Caco-2 (cell line): ENCODE data around the gene OR2T10. TPM values are rescaled to one million over a fixed set of nuclear protein-coding genes. Genes with fewer than 3 reads are reported as not detected.
"Not testable (repeated sequence)": the region's sequence is repeated elsewhere in the genome, so short reads cannot be mapped to it uniquely, and the experiment has no call there.

ENCODE experiments used
- BruUV-seq: library from RNA; stranded (reverse); fragments of 400-500 nt; replicated peaks from 2 replicates; lab custom pipeline; 2021; lab: Mats Ljungman, UMichigan
- CTCF ChIA-PET: fragments of 300-600 bp; sonication (Branson Sonifier 250); formaldehyde crosslinking; loops from one replicate; lab custom pipeline; 2022; ENCODE audit warnings: antibody characterized with exemption; lab: Charles Lee
- POLR2A ChIA-PET: fragments of 300-600 bp; sonication (Branson Sonifier 250); formaldehyde crosslinking; loops from one replicate; lab custom pipeline; 2022; ENCODE audit warnings: antibody characterized with exemption; lab: Charles Lee
- DNase-seq, 2 experiments: peaks; one replicate each; pipeline versions ENCODE4 v3.0.0 to v3.0.0-alpha.2; 2020 to 2022
- H3K27me3 ChIP-seq: replicated peaks from 2 replicates; pipeline ENCODE4 v1.6.0; 2011; ENCODE audit warnings: low read length; ENCODE audit not compliant: control insufficient read depth, insufficient read depth
- H3K36me3 ChIP-seq: 2 replicates; pipeline ENCODE4 v1.5.1; 2011; ENCODE audit warnings: low read length; ENCODE audit not compliant: control insufficient read depth, insufficient read depth
- H3K4me1 ChIP-seq: fragments of 250-450 bp; sonication (Bioruptor Pico); 2 replicates; pipeline ENCODE4 v1.5.1; 2020; ENCODE audit warnings: mild to moderate bottlenecking
- H3K4me3 ChIP-seq: 2 replicates; pipeline ENCODE4 v1.5.1; 2011; ENCODE audit warnings: low read depth, mild to moderate bottlenecking, control low read depth, low read length
- H3K9me3 ChIP-seq: fragments of 250-450 bp; sonication (Bioruptor Pico); 2 replicates; pipeline ENCODE4 v1.5.1; 2020; ENCODE audit warnings: mild to moderate bottlenecking, moderate library complexity
- H3K27ac Mint-ChIP-seq: one replicate; pipeline ENCODE4 v1.8.0; 2022; ENCODE audit warnings: mixed read lengths; ENCODE audit not compliant: unreplicated experiment
- H3K27me3 Mint-ChIP-seq: one replicate; pipeline ENCODE4 v1.8.0; 2022; ENCODE audit warnings: mixed read lengths; ENCODE audit not compliant: insufficient read depth, unreplicated experiment
- H3K36me3 Mint-ChIP-seq: one replicate; pipeline ENCODE4 v1.8.0; 2022; ENCODE audit warnings: mild to moderate bottlenecking, mixed read lengths; ENCODE audit not compliant: insufficient read depth, unreplicated experiment
- H3K4me1 Mint-ChIP-seq: one replicate; pipeline ENCODE4 v1.8.0; 2022; ENCODE audit warnings: low read depth, mixed read lengths; ENCODE audit not compliant: unreplicated experiment
- H3K4me3 Mint-ChIP-seq: one replicate; pipeline ENCODE4 v1.8.0; 2022; ENCODE audit warnings: mild to moderate bottlenecking, moderate library complexity, mixed read lengths; ENCODE audit not compliant: unreplicated experiment
- H3K9me3 Mint-ChIP-seq: one replicate; pipeline ENCODE4 v1.8.0; 2022; ENCODE audit warnings: mixed read lengths; ENCODE audit not compliant: unreplicated experiment
- CTCF ChIP-seq, 2 experiments: fragments of 200-600 bp in 1 of 2; IDR thresholded peaks; 1 replicate in 1 of 2; 2 replicates in 1 of 2; pipeline versions ENCODE4 v1.5.1 to v1.8.0; 2011 to 2022; ENCODE audit warnings: antibody characterized with exemption in 1 of 2, control low read depth in 1 of 2, inconsistent platforms in 1 of 2, low read depth in 1 of 2, low read length in 1 of 2, mild to moderate bottlenecking in 1 of 2, moderate library complexity in 1 of 2; ENCODE audit not compliant: insufficient read depth in 1 of 2, severe bottlenecking in 1 of 2, unreplicated experiment in 1 of 2
- intact Hi-C: fragments of 100-400 bp; cut with micrococcal nuclease; formaldehyde crosslinking; loops from one replicate; pipeline ENCODE4 v1.10.0; 2022; ENCODE audit not compliant: unreplicated experiment
- total RNA-seq: library from RNA; stranded (reverse); gene quantifications from 2 replicates; pipeline ENCODE4 v1.2.3, GENCODE V29; 2022

The OR2T10 gene
- total RNA-seq, 1 experiment from 2014 or later, result not detected

GRCh38 chr1:248589334-248589733 lies 8.2 kb downstream of the OR2T10 start:
- H3K9me3 Mint-ChIP-seq, result no peaks in the 10 kb centered on the region

GRCh38 chr1:248585266-248585665 lies 12.2 kb downstream of the OR2T10 start:
- Histone ChIP-seq H3K4me3 (no peak overlapping the region), H3K36me3 (no peaks in the 10 kb centered on the region), H3K9me3 (no peaks in the 10 kb centered on the region), H3K27me3 (no peaks in the 10 kb centered on the region), H3K4me1 (no peaks in the 10 kb centered on the region)
- no peak for TF ChIP-seq CTCF (IDR thresholded peaks at IDR 0.05; ENCODE audit: insufficient read depth in 1 of 2, low read depth in 1 of 2, low read length in 1 of 2, severe bottlenecking in 1 of 2, unreplicated experiment in 1 of 2)
- ChIA-PET POLR2A (no interaction called here), CTCF (no interaction called here)
- no peak for DNase-seq
- H3K4me1 Mint-ChIP-seq, result no peaks in the 10 kb centered on the region
- intact Hi-C loops, result no loop called here
- H3K4me3 Mint-ChIP-seq, result no peak overlapping the region
- no peaks in the 10 kb centered on the region for H3K9me3 Mint-ChIP-seq
- no peaks in the 10 kb centered on the region for H3K36me3 Mint-ChIP-seq
- BruUV-seq, result no TSS peak
- H3K27me3 Mint-ChIP-seq, result peaks cover 2% of the 10 kb centered on the region
- H3K27ac Mint-ChIP-seq, result no peak overlapping the region

More at GRCh38 chr1:248589334-248589733, 8.2 kb downstream of the OR2T10 start:
- Histone ChIP-seq H3K4me1 (no peaks in the 10 kb centered on the region), H3K9me3 (no peaks in the 10 kb centered on the region), H3K4me3 (no peak overlapping the region), H3K27me3 (no peaks in the 10 kb centered on the region), H3K36me3 (no peaks in the 10 kb centered on the region)
- Mint-ChIP-seq H3K27ac (no peak overlapping the region), H3K36me3 (no peaks in the 10 kb centered on the region), H3K4me3 (no peak overlapping the region), H3K27me3 (peaks cover 2% of the 10 kb centered on the region), H3K4me1 (no peaks in the 10 kb centered on the region)
- POLR2A ChIA-PET, result no interaction called here
- no peak for DNase-seq
- CTCF ChIA-PET, result no interaction called here
- no peak for TF ChIP-seq CTCF (IDR thresholded peaks at IDR 0.05; ENCODE audit: insufficient read depth in 1 of 2, low read depth in 1 of 2, low read length in 1 of 2, severe bottlenecking in 1 of 2, unreplicated experiment in 1 of 2)
- BruUV-seq, result no TSS peak
- intact Hi-C loops, result no loop called here

DNA sequence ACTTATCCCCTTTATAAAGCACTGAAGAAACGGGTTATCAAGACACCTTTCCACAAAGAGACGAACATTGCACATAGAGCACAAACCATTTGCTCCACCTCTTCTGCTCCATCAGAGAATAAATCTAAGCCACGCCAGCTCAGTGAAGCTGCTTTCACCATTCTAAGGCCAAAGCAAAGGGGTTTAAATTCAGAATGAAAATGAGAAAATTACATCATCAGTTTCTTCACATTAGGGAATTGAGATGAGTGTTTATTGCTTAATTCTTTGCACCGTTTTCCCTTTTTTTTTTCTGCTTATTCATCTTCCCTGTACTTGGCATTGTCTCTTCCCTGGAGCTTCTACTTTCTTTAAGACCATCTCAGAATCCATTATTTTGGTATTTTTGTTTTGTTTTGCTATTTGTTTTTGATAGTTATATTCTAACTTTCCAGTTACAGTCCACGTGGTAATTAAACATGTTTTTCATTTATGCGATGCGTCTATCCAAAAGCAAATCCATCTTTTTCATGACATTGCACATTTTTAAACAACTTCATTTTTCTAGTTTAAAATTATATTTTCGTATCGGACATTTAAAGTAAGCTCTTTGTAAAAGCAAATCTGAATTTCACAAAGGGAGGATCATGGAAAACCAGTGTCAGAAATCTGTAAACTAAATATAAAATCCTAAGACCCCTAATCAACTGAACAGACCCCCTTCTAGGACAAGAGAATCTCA lies 21.1 kb downstream of the OR2T10 start:
- no peaks in the 10 kb centered on the region for H3K4me1 Mint-ChIP-seq
- H3K36me3 Mint-ChIP-seq, result no peaks in the 10 kb centered on the region
- H3K27me3 ChIP-seq, result no peaks in the 10 kb centered on the region
- ChIA-PET POLR2A (no interaction called here), CTCF (no interaction called here)
- H3K36me3 ChIP-seq, result no peaks in the 10 kb centered on the region
- no peaks in the 10 kb centered on the region for H3K9me3 ChIP-seq
- no peak overlapping the region for H3K4me3 ChIP-seq
- no peak overlapping the region for H3K27ac Mint-ChIP-seq
- no peak for TF ChIP-seq CTCF (IDR thresholded peaks at IDR 0.05; ENCODE audit: insufficient read depth in 1 of 2, low read depth in 1 of 2, low read length in 1 of 2, severe bottlenecking in 1 of 2, unreplicated experiment in 1 of 2)
- BruUV-seq, result no TSS peak
- intact Hi-C loops, result no loop called here
- H3K27me3 Mint-ChIP-seq, result peaks cover 3% of the 10 kb centered on the region
- H3K9me3 Mint-ChIP-seq, result peaks cover 11% of the 10 kb centered on the region
- H3K4me3 Mint-ChIP-seq, result no peak overlapping the region
- no peaks in the 10 kb centered on the region for H3K4me1 ChIP-seq
- no peak for DNase-seq

DNA sequence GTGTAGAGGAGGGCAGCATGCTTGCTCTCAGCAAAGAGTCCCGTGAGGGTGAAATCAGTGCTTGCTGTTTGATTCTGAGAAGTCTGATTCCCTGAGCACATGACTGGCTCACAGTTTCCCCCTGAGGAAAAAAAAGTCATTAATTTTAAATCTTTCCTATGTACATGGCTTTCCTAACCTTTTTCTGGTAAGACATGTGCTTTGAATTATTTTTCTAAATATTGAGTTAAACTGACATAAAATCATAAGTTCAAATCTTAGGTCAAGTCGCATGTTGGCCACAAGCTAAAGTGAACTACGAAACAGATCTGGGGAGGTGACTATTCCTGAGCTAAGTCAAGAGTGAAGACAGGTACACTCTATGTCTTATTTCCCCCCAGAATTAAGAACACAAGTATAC lies 22.8 kb downstream of the OR2T10 start, which contains the start of gene OR2T34:
OR2T34 (minus strand) TSS at position 101 of the 400 bp plus-strand sequence; CDS start at position 101, 0 bp downstream.
- H3K4me1 Mint-ChIP-seq, H3K36me3 Mint-ChIP-seq, DNase-seq, H3K27me3 ChIP-seq, H3K9me3 Mint-ChIP-seq, H3K27ac Mint-ChIP-seq, H3K36me3 ChIP-seq, H3K4me3 Mint-ChIP-seq, H3K9me3 ChIP-seq, H3K4me1 ChIP-seq, H3K4me3 ChIP-seq, POLR2A ChIA-PET, intact Hi-C loops, CTCF ChIA-PET, BruUV-seq, H3K27me3 Mint-ChIP-seq: not testable (repeated sequence)

GRCh38 chr1:248573856-248574255 lies 23.6 kb downstream of the OR2T10 start:
- DNase-seq, H3K27me3 ChIP-seq, H3K4me3 ChIP-seq, H3K36me3 ChIP-seq, H3K4me3 Mint-ChIP-seq, intact Hi-C loops, BruUV-seq, H3K27me3 Mint-ChIP-seq, H3K9me3 ChIP-seq, H3K36me3 Mint-ChIP-seq, H3K27ac Mint-ChIP-seq, H3K9me3 Mint-ChIP-seq, CTCF ChIA-PET, POLR2A ChIA-PET, H3K4me1 Mint-ChIP-seq, H3K4me1 ChIP-seq: not testable (repeated sequence)
